Peyer's patch (tissue), 4 donors: ENCODE measurements around the gene IGSF8.

ENCODE experiments used
- POLR2A ChIP-seq, 2 donors: fragments of 450-650 bp; IDR thresholded peaks; one replicate each; pipeline ENCODE4 v1.5.1; 2017; ENCODE audit warnings: antibody characterized with exemption in 2 of 2, mild to moderate bottlenecking in 2 of 2, moderate library complexity in 2 of 2
- TF ChIP-seq, protein P1 (sequence below), 6 experiments: fragments of 450-650 bp in 4 of 6; fragments of 200-600 bp in 2 of 6; sonication (generic) in 1 of 6; IDR thresholded peaks; one replicate each; pipeline ENCODE4 v1.5.1; 2017 to 2019; ENCODE audit warnings: antibody characterized with exemption in 6 of 6, mild to moderate bottlenecking in 3 of 6, moderate library complexity in 1 of 6

DNA sequence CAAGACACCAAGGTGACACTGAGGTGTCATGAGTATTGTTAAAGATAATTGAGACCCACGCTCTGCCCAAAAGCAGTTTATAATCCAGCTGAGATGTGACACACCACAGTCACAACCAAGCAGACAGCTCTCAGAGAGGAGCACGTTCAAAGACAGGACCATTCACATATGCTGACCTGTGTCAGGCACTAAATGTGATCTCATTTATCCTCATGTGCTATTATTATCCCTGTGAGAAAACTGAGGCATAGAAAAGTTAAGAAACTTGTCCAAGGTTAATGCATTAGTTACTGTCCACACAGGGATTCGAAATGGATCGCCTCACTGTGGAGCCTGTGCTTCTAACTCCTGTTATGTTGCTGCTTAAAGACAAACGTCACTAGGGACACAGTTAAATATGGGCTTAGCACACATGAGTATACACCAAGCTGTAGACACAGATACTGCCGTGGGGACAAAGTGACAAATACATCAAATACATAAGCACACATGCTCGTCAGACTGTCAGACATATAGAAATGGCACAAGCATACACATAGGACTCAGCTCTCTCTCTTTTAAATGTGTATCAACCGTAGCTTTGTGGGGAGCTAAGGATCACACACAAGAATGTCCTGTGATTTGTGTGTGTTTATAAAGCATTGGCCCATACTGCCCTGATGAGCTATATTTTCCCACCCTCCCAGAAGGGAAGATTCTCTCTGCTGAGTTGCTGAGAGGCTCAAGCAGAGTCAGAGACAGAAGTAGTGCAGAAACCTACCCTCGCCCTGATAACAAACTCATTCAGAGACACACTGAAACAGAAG lies 3.5 kb upstream of the IGSF8 start:
- TF ChIP-seq, protein P1, sequence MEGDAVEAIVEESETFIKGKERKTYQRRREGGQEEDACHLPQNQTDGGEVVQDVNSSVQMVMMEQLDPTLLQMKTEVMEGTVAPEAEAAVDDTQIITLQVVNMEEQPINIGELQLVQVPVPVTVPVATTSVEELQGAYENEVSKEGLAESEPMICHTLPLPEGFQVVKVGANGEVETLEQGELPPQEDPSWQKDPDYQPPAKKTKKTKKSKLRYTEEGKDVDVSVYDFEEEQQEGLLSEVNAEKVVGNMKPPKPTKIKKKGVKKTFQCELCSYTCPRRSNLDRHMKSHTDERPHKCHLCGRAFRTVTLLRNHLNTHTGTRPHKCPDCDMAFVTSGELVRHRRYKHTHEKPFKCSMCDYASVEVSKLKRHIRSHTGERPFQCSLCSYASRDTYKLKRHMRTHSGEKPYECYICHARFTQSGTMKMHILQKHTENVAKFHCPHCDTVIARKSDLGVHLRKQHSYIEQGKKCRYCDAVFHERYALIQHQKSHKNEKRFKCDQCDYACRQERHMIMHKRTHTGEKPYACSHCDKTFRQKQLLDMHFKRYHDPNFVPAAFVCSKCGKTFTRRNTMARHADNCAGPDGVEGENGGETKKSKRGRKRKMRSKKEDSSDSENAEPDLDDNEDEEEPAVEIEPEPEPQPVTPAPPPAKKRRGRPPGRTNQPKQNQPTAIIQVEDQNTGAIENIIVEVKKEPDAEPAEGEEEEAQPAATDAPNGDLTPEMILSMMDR (IDR thresholded peaks at IDR 0.05) = no peak
- TF ChIP-seq POLR2A (IDR thresholded peaks at IDR 0.05) = no peak
